WI38 (cell line): ENCODE results near the gene KCNK4.

Experiments used
- H3K4me3 ChIP-seq: 2 replicates; pipeline ENCODE4 v1.5.1; 2011; ENCODE audit warnings: low read depth, mild to moderate bottlenecking, control low read depth, low read length
- TF ChIP-seq, protein P1 (sequence below): IDR thresholded peaks from 2 replicates; pipeline ENCODE4 v1.5.1; 2012; ENCODE audit warnings: low read depth, mild to moderate bottlenecking, control low read depth, low read length

KCNK4 gene

DNA sequence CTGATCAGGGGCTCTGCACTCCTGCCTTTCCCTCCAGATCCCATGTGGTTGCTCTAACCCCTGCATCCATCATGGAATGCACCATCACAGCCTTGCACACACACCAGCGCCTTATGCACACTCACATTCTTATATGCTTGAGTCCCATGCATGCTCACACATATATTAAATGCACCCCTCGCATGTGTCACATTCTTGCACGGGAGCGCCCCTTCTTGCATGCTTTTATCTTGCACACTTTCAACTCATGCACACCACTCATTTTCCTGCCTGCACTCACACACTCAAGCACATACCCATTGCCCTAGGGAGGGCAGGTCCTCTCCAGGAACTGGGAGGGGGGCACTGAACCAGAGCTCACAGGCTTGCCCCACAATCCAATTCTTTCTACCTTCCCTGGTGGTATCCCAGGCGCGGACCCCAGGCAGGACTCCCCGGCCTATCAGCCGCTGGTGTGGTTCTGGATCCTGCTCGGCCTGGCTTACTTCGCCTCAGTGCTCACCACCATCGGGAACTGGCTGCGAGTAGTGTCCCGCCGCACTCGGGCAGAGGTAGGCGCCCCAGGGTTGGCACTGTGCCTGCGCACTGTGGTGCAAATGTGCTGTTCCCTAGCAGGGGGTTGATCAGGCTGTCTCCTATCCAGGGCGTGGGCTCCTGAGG, 6.7 kb downstream of the KCNK4 start:
- H3K4me3 ChIP-seq, result no peak overlapping the region
- TF ChIP-seq, protein P1, sequence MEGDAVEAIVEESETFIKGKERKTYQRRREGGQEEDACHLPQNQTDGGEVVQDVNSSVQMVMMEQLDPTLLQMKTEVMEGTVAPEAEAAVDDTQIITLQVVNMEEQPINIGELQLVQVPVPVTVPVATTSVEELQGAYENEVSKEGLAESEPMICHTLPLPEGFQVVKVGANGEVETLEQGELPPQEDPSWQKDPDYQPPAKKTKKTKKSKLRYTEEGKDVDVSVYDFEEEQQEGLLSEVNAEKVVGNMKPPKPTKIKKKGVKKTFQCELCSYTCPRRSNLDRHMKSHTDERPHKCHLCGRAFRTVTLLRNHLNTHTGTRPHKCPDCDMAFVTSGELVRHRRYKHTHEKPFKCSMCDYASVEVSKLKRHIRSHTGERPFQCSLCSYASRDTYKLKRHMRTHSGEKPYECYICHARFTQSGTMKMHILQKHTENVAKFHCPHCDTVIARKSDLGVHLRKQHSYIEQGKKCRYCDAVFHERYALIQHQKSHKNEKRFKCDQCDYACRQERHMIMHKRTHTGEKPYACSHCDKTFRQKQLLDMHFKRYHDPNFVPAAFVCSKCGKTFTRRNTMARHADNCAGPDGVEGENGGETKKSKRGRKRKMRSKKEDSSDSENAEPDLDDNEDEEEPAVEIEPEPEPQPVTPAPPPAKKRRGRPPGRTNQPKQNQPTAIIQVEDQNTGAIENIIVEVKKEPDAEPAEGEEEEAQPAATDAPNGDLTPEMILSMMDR, result no peak

DNA sequence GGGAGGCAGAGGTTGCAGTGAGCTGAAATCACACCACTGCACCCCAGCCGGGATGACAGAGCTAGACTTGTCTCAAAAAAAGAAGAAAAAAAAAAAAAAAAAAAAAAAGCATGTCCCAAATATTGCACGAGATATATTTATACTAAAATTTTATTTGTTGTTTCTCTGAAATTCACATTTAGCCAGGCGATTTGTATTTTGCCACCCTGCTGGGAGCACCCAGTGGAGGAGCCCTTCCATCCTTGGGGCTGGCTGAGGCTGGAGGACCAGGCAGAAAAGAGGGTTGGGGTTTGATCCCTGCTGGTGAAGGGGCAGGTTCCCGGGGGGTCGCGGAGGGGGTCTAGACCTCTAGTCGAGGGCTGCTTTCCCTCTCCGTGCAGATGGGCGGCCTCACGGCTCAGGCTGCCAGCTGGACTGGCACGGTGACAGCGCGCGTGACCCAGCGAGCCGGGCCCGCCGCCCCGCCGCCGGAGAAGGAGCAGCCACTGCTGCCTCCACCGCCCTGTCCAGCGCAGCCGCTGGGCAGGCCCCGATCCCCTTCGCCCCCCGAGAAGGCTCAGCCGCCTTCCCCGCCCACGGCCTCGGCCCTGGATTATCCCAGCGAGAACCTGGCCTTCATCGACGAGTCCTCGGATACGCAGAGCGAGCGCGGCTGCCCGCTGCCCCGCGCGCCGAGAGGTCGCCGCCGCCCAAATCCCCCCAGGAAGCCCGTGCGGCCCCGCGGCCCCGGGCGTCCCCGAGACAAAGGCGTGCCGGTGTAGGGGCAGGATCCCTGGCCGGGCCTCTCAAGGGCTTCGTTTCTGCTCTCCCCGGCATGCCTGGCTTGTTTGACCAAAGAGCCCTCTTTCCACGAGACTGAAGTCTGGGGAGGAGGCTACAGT, 8.1 kb downstream of the KCNK4 start:
- TF ChIP-seq, protein P1, result no peak
- no peak overlapping the region for H3K4me3 ChIP-seq

DNA sequence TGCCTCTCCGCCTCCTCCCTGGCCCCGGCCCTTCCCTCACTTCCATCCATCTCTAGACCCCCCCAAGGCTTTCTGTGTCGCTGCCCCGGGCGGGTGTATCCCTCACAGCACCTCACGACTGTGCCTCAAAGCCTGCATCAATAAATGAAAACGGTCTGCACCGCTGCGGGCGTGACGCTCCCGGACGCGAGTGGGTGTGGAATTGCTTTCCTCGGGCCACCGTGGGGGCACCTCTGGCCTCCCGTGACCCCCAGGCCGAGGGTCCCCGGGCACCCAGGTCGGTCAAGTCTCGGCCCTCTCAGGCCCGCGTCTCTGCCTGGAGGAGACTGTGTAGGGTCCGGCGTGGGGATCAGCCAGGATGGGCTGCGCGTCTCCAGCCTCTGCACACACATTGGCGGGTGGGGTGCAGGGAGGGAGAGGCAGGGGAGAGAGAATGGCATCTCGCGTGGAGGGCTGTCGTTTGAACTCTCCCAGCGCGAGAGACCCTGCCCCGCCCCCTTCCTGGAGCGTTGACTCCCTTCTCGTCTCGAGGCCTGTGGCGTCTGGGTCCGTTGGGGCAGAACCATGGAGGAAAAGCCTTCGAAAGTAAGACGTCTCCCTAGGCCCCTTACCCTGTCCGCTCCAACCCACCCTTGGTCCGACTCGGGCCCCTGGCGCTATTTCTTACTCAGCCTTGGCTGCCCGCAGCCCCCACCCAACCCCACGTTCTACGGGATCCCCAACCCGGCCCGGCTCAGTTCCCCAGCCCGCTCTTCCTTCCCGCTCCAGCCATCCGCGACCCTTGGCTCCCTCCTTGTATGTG, 8.9 kb downstream of the KCNK4 start, which contains the start of gene CATSPERZ:
TSS of gene CATSPERZ (plus strand) at position 512 of the 802 bp plus-strand sequence. CDS start at position 565, 53 bp downstream.
- peak within 1 kb of the TSS; percentile 23 for H3K4me3 ChIP-seq
- TF ChIP-seq, protein P1, result no peak

DNA sequence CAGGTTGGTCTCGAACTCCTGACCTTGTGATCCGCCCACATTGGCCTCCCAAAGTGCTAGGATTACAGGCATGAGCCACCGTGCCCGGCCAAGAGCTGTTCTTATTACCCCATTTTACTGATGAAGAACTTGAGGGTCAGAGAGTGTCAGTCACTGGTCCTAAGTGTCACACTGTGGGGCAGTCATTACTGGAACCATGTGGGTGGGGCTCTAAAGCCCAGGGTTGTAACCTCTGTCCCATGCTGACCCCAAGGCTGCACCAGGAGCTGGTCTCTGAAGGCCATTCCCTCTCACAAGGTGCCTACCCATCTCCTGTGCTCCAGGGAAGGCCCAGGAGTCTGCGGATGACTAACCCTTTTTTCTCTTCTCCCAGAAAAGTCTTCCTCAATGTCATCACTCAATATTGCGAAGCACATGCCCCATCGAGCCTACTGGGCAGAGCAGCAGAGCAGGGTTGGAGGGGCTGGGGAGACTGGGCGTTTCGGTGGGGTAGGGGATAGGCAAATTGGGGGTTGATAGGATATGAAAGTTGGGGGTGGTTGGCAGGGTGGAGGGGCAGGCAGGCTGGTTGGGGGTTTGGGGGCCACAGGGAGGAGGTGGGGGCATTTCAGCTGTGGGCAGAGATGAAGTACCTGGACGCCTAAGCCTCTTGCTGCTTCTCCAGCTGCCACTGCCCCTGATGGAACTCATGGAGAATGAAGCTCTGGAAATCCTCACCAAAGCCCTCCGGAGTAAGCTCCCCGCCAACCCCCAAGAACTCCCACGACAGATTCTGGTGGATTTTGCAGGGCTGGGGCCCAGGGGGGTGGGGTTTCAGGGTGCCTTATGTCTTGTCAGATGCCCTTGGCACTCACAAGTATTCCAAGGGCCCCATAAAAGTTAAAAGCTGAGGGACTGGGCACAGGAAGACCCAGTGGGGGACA, 12.3 kb downstream of the KCNK4 start:
- TF ChIP-seq, protein P1, result no peak
- H3K4me3 ChIP-seq, result no peak overlapping the region

DNA sequence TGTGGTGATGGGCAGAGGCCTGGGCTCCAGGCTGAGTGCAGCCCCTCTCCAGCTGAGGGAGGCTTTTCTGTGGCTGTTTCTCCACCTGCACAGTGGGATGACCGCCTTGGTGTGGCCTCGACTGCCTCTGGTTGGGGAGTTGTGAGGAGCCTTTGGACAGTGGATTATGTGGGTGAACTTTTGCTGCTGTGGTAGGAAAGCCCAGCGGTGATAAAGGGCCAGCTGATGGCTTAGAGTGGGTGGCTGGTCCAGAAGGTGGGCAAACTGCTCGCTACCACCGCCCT, 12.9 kb downstream of the KCNK4 start:
- TF ChIP-seq, protein P1, result no peak
- H3K4me3 ChIP-seq, result peak overlapping the region; percentile 69

DNA sequence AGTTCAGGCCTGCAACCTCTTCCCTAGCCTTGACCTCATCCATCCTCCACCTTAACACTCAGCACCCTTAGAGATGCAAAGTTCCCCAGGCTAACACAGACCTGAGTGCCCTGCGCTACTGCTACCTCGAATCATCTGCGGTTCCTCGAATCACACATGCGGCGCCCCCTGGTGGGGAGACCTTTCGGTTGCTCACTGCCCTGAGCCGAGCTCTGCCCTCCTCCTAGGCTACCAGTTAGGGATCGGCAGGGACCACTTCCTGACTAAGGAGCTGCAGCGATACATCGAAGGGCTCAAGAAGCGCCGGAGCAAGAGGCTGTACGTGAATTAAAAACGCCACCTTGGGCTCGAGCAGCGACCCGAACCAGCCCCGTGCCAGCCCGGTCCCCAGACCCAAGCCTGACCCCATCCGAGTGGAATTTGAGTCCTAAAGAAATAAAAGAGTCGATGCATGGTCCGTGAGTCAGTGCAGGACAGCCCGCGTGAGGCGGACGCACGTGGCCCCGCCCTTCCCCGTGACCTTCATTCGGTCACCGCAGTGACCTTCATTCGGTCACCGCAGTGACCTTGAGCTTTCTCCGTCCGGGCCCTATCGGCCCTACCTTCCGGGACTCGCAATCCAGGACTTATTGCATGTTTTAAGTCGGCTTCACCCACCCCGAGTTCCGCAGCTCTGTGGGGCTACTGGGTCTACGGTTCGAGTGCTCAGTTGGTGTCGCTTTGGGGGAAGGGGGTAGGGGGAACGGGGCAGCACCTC, 13.4 kb downstream of the KCNK4 start:
- TF ChIP-seq, protein P1, result peak; percentile 87
- H3K4me3 ChIP-seq, result peak overlapping the region; percentile 69
